Mesendoderm (in vitro differentiated cells): Measurements from ENCODE around the gene TGM4.

Experiments
- DNase-seq: peaks from one replicate; pipeline ENCODE4 v3.0.0; 2013
- H2AK5ac ChIP-seq: 2 replicates; pipeline ENCODE4 v1.6.1; 2013; ENCODE audit warnings: low read length, inconsistent platforms
- H2BK120ac ChIP-seq: 2 replicates; pipeline ENCODE4 v1.6.1; 2013; ENCODE audit warnings: low read depth, mild to moderate bottlenecking, low read length, moderate library complexity, mixed read lengths
- H2BK15ac ChIP-seq: replicated peaks from 2 replicates; pipeline ENCODE4 v1.6.1; 2013; ENCODE audit warnings: low read depth, mild to moderate bottlenecking, moderate library complexity
- H2BK5ac ChIP-seq: 2 replicates; pipeline ENCODE4 v1.6.1; 2013; ENCODE audit warnings: low read length, inconsistent platforms
- H3K18ac ChIP-seq: 2 replicates; pipeline ENCODE4 v1.6.1; 2013; ENCODE audit warnings: mild to moderate bottlenecking, low read length, mixed read lengths
- H3K23ac ChIP-seq: one replicate; pipeline ENCODE4 v1.6.1; 2013; ENCODE audit warnings: low read length
- H3K27ac ChIP-seq: 2 replicates; pipeline ENCODE4 v1.5.1; 2013; ENCODE audit warnings: low read depth, mild to moderate bottlenecking, inconsistent platforms, low read length, moderate library complexity
- H3K27me3 ChIP-seq: 2 replicates; pipeline ENCODE4 v1.6.1; 2013; ENCODE audit warnings: low read length, control low read depth, mild to moderate bottlenecking, inconsistent platforms; ENCODE audit not compliant: insufficient read depth, poor library complexity
- H3K36me3 ChIP-seq: 2 replicates; pipeline ENCODE4 v1.6.1; 2013; ENCODE audit warnings: low read length, inconsistent platforms; ENCODE audit not compliant: control insufficient read depth, insufficient read depth
- H3K4ac ChIP-seq: one replicate; pipeline ENCODE4 v1.6.1; 2013; ENCODE audit warnings: low read depth, mild to moderate bottlenecking, low read length, moderate library complexity
- H3K4me1 ChIP-seq: 2 replicates; pipeline ENCODE4 v1.6.1; 2013; ENCODE audit warnings: low read depth, low read length, inconsistent platforms; ENCODE audit not compliant: control insufficient read depth
- H3K4me2 ChIP-seq: 2 replicates; pipeline ENCODE4 v1.6.1; 2013; ENCODE audit warnings: low read length
- H3K4me3 ChIP-seq: 2 replicates; pipeline ENCODE4 v1.5.1; 2013; ENCODE audit warnings: mild to moderate bottlenecking, low read length
- H3K56ac ChIP-seq: one replicate; pipeline ENCODE4 v1.6.1; 2013; ENCODE audit warnings: low read length
- H3K79me1 ChIP-seq: 2 replicates; pipeline ENCODE4 v1.6.1; 2013; ENCODE audit warnings: low read length, inconsistent platforms
- H3K79me2 ChIP-seq: 2 replicates; pipeline ENCODE4 v1.6.1; 2013; ENCODE audit warnings: mild to moderate bottlenecking, low read length; ENCODE audit not compliant: control insufficient read depth, insufficient read depth
- H3K9ac ChIP-seq: 2 replicates; pipeline ENCODE4 v1.6.1; 2013; ENCODE audit warnings: low read length, inconsistent platforms
- H4K5ac ChIP-seq: one replicate; pipeline ENCODE4 v1.6.1; 2013; ENCODE audit warnings: low read length
- H4K8ac ChIP-seq: one replicate; pipeline ENCODE4 v1.6.1; 2013; ENCODE audit warnings: low read depth, mild to moderate bottlenecking, control low read depth, low read length, moderate library complexity
- WGBS: extraction: QIAGEN DNeasy Blood & Tissue Kit; methylation state at CpG from one replicate; pipeline ENCODE4 v1.1.7; 2013; ENCODE audit warnings: low lambda C conversion rate, missing lambda C conversion rate; ENCODE audit not compliant: insufficient coverage; ENCODE audit errors: extremely low coverage; 5-methylcytosine and 5-hydroxymethylcytosine counted together

Gene TGM4

DNA sequence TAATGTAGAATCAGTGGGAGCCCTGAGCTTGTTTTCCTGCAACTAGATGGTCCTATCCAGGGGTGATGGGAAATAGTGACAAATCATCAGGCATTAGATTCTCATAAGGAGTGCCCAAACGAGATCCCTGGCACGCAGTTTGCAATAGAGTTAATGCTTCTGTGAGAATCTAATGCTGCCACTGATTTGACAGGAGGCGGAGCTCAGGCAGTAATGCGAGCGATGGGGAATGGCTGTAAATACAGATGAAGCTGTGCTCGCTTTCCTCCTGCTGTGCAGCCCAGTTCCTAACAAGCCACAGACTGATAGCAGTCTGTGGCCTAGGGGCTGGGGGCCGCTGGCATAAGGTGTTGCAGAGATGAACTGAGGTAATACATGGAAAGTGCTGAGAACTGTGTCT lies 41.0 kb upstream of the TGM4 start:
- peaks cover 2% of the 10 kb centered on the region for H3K36me3 ChIP-seq

DNA sequence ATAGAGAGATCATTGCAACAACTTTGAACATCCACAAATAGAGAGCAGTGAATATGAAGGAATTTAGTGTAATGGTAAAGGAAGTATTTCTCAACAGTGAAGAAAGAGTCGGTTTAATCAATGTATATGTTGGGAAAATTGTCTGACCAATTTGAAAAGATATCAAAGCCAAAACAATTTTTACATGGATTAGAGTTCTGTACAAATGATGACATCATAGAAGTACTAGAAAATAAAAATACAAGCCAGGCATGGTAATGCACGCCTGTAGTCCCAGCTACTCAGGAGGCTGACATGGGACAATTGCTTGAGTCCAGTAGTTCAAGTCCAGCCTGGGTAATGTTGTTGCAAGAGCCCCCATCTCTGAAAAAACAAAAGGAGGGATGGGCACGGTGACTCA lies 38.7 kb upstream of the TGM4 start:
- Histone ChIP-seq H2BK120ac (no peak overlapping the region), H3K79me1 (no peaks in the 10 kb centered on the region), H3K4ac (no peak overlapping the region), H3K4me3 (no peak overlapping the region), H3K4me2 (no peak overlapping the region), H3K27ac (no peak overlapping the region), H3K27me3 (no peaks in the 10 kb centered on the region), H2BK5ac (no peak overlapping the region), H3K9ac (no peak overlapping the region), H4K8ac (no peak overlapping the region), H2AK5ac (no peak overlapping the region), H3K36me3 (peaks cover 2% of the 10 kb centered on the region), H3K18ac (no peak overlapping the region), H2BK15ac (no peak overlapping the region), H3K79me2 (no peaks in the 10 kb centered on the region), H3K56ac (no peak overlapping the region), H3K23ac (no peak overlapping the region), H3K4me1 (no peaks in the 10 kb centered on the region), H4K5ac (no peak overlapping the region)
- no peak for DNase-seq
- WGBS = no CpG with 5 or more reads among the region's 3 CpGs

More for the DNA sequence above, 41.0 kb upstream of the TGM4 start:
- no CpG with 5 or more reads among the region's 7 CpGs for WGBS
- DNase-seq = peak; percentile 49
- H3K18ac ChIP-seq = no peak overlapping the region
- H2AK5ac ChIP-seq = no peak overlapping the region
- H2BK120ac ChIP-seq = no peak overlapping the region
- no peak overlapping the region for H3K56ac ChIP-seq
- H3K4ac ChIP-seq = no peak overlapping the region
- no peaks in the 10 kb centered on the region for H3K4me1 ChIP-seq
- no peak overlapping the region for H4K8ac ChIP-seq
- H3K9ac ChIP-seq = no peak overlapping the region
- H3K23ac ChIP-seq = no peak overlapping the region
- no peaks in the 10 kb centered on the region for H3K79me1 ChIP-seq
- H3K27me3 ChIP-seq = no peaks in the 10 kb centered on the region
- H3K27ac ChIP-seq = no peak overlapping the region
- no peak overlapping the region for H4K5ac ChIP-seq
- H3K79me2 ChIP-seq = no peaks in the 10 kb centered on the region
- no peak overlapping the region for H3K4me3 ChIP-seq
- no peak overlapping the region for H3K4me2 ChIP-seq
- H2BK15ac ChIP-seq = no peak overlapping the region
- H2BK5ac ChIP-seq = no peak overlapping the region

DNA sequence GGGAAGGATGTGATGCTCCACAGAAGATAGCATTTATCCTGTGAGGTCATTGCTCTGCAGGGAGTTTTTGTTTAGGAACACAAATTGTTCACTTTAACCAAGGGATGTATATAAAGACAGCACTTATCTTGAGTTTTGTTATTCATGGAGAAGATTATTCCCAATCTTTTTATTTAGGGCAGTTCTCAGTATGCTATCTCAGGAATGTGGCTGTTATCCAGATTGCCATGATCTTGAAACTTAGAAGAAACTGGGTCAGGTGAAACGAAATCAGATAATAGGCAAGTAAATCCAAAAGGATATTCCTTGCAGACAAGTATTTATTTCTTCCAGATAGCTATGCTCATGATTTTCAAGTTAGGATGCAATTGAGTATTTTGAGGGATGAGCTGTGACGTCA lies 32.0 kb upstream of the TGM4 start:
- no peaks in the 10 kb centered on the region for H3K27me3 ChIP-seq
- 100% methylated on average over 1 of the region's 2 CpGs for WGBS
- H3K9ac ChIP-seq = no peak overlapping the region
- H3K4me3 ChIP-seq = no peak overlapping the region
- H2AK5ac ChIP-seq = no peak overlapping the region
- peaks cover 2% of the 10 kb centered on the region for H3K36me3 ChIP-seq
- no peak overlapping the region for H3K23ac ChIP-seq
- H3K4me1 ChIP-seq = no peaks in the 10 kb centered on the region
- H3K4me2 ChIP-seq = no peak overlapping the region
- H3K4ac ChIP-seq = no peak overlapping the region
- H3K56ac ChIP-seq = no peak overlapping the region
- H3K27ac ChIP-seq = no peak overlapping the region
- no peak overlapping the region for H2BK15ac ChIP-seq
- H4K5ac ChIP-seq = no peak overlapping the region
- H2BK120ac ChIP-seq = no peak overlapping the region
- H4K8ac ChIP-seq = no peak overlapping the region
- DNase-seq = no peak
- H3K79me1 ChIP-seq = no peaks in the 10 kb centered on the region
- no peak overlapping the region for H3K18ac ChIP-seq
- H3K79me2 ChIP-seq = no peaks in the 10 kb centered on the region
- H2BK5ac ChIP-seq = no peak overlapping the region

DNA sequence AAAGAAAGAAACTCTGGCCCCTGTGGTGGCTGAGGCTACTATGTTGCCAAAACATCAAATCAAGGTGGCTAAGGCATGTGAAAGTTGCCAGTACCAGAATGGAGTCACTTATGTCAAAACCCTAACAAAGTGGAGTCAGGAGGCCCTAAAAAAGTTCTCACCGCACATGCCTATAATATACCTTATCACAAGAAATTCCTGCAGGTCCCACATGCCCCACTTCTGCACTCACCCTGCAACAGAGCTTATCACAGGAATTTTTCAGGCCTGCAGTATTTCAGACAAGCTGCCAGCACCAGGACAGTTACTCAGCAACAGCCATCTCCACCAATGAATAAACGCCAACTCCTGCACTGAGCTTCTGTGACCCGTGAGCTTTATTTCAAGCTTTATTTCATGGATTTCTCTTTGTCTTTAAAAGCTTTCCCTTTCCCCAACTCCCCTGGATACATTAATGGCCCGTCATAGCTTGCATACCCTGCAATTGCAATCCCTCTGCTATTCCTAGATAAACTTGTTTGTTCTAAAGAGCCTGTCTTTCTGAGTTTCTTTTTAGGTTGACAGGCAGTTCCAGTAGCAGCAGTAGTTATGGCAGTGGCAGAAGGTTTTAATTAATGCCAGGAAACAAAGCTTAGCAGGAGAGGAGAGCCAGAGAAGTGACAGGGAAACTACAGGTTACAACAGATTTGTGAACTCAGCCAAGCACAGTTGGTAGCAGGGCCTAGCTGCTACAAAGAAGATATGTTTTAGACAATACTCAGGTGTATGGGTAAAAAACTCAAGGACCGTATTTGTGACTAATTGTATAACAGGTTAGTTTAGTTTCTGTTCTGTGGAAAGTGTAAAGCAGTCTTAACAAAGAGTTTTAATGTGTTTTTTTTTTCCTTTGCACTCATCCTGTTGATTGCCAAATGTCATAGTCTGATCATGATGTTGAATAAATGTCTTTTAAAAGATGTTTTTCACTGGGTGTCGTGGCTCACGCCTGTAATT lies 28.6 kb upstream of the TGM4 start:
- no peak overlapping the region for H2BK5ac ChIP-seq

DNA sequence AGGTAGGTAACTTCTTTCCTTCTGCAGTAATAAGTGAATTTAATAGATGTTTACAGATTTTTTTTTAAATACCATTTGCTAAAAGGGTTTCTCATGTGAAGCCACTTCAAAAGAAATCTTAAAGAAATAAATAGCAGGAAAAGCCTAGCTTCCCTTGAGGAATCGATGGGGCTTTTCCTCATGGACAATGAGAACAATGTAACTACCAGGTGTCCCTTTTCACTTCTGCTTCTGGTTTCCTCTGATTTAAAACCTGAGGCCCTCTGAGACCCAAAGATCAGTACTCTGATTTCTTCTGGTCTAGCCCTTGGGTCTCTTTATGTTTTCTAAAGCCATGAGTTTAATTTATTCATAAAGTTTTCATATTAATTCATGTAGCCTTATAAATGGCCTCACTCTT lies 25.8 kb upstream of the TGM4 start:
- Histone ChIP-seq H3K18ac (no peak overlapping the region), H2BK120ac (no peak overlapping the region), H2AK5ac (no peak overlapping the region), H3K4me2 (no peak overlapping the region), H2BK15ac (no peak overlapping the region), H3K56ac (no peak overlapping the region), H3K4ac (no peak overlapping the region), H4K5ac (no peak overlapping the region), H3K4me1 (no peaks in the 10 kb centered on the region), H3K27me3 (no peaks in the 10 kb centered on the region), H2BK5ac (no peak overlapping the region), H3K4me3 (no peak overlapping the region), H3K79me1 (no peaks in the 10 kb centered on the region), H3K27ac (no peak overlapping the region), H3K36me3 (peaks cover 1% of the 10 kb centered on the region), H3K23ac (no peak overlapping the region), H3K9ac (no peak overlapping the region), H4K8ac (no peak overlapping the region), H3K79me2 (no peaks in the 10 kb centered on the region)
- no peak for DNase-seq
- WGBS = no CpG with 5 or more reads among the region's 1 CpG

More for the DNA sequence above, 28.6 kb upstream of the TGM4 start:
- no peaks in the 10 kb centered on the region for H3K27me3 ChIP-seq
- DNase-seq = peak; percentile 36
- no peak overlapping the region for H2AK5ac ChIP-seq
- H3K4me1 ChIP-seq = no peaks in the 10 kb centered on the region
- H3K4ac ChIP-seq = no peak overlapping the region
- no peak overlapping the region for H3K56ac ChIP-seq
- no peak overlapping the region for H4K5ac ChIP-seq
- H3K79me2 ChIP-seq = no peaks in the 10 kb centered on the region
- no peaks in the 10 kb centered on the region for H3K79me1 ChIP-seq
- no peak overlapping the region for H2BK15ac ChIP-seq
- no peak overlapping the region for H3K18ac ChIP-seq
- no peak overlapping the region for H3K4me2 ChIP-seq
- H3K23ac ChIP-seq = no peak overlapping the region
- H3K27ac ChIP-seq = no peak overlapping the region
- no peak overlapping the region for H2BK120ac ChIP-seq
- peaks cover 2% of the 10 kb centered on the region for H3K36me3 ChIP-seq
- no CpG with 5 or more reads among the region's 7 CpGs for WGBS
- no peak overlapping the region for H4K8ac ChIP-seq
- no peak overlapping the region for H3K4me3 ChIP-seq
- H3K9ac ChIP-seq = no peak overlapping the region
